IMR-90 (cell line): ENCODE measurements around the gene GMCL2. TPM values are rescaled to one million over a fixed set of nuclear protein-coding genes. Genes with fewer than 3 reads are reported as not detected.

ENCODE experiments used
- ATAC-seq: fragments of 200-7000 bp; cut with Tn5 transposase; 2 replicates; pipeline ENCODE4 v1.9.1; 2020; ENCODE audit warnings: low read depth, mild to moderate bottlenecking, moderate library complexity
- BruUV-seq: library from RNA; stranded (reverse); fragments of 400-500 nt; replicated peaks from 2 replicates; lab custom pipeline; 2021; lab: Mats Ljungman, UMichigan
- CTCF ChIA-PET: fragments of 300-600 bp; formaldehyde crosslinking; extraction: SDS; loops from one replicate; lab custom pipeline; 2021; ENCODE audit warnings: antibody characterized with exemption; lab: Yijun Ruan, JAX
- POLR2A ChIA-PET: fragments of 300-600 bp; sonication (Branson Sonifier 250); formaldehyde crosslinking; loops from one replicate; lab custom pipeline; 2022; ENCODE audit warnings: antibody characterized with exemption; ENCODE audit not compliant: unreplicated experiment; lab: Charles Lee
- DNase-seq: peaks from one replicate; pipeline ENCODE4 v3.0.0; 2013
- H2AFZ ChIP-seq: replicated peaks from 2 replicates; pipeline ENCODE3; 2013; ENCODE audit warnings: low read length, mild to moderate bottlenecking; ENCODE audit not compliant: poor library complexity
- H2AK5ac ChIP-seq: 2 replicates; pipeline ENCODE4 v1.6.1; 2013; ENCODE audit warnings: low read depth, low read length, inconsistent platforms
- H2AK9ac ChIP-seq: replicated peaks from 2 replicates; pipeline ENCODE3; 2013; ENCODE audit warnings: mild to moderate bottlenecking, low read depth, low read length, moderate library complexity; ENCODE audit not compliant: poor library complexity
- H2BK120ac ChIP-seq: 2 replicates; pipeline ENCODE4 v1.6.1; 2013; ENCODE audit warnings: low read depth, low read length, inconsistent platforms
- H2BK15ac ChIP-seq: 3 replicates; pipeline ENCODE4 v1.6.1; 2013; ENCODE audit warnings: low read depth, low read length, inconsistent platforms
- H2BK20ac ChIP-seq: 2 replicates; pipeline ENCODE4 v1.6.1; 2013; ENCODE audit warnings: low read depth, mild to moderate bottlenecking, inconsistent platforms, low read length, moderate library complexity
- H2BK5ac ChIP-seq: 2 replicates; pipeline ENCODE4 v1.6.1; 2013; ENCODE audit warnings: mild to moderate bottlenecking, low read depth, low read length, inconsistent platforms; ENCODE audit not compliant: poor library complexity, severe bottlenecking
- H3K14ac ChIP-seq: replicated peaks from 2 replicates; pipeline ENCODE4 v1.6.1; 2013; ENCODE audit warnings: low read depth, low read length, inconsistent platforms
- H3K18ac ChIP-seq: 2 replicates; pipeline ENCODE4 v1.6.1; 2013; ENCODE audit warnings: low read depth, low read length, control low read depth
- H3K23ac ChIP-seq: 2 replicates; pipeline ENCODE4 v1.6.1; 2013; ENCODE audit warnings: low read depth, low read length, inconsistent platforms
- H3K27ac ChIP-seq: 2 replicates; pipeline ENCODE4 v1.5.1; 2013; ENCODE audit warnings: mild to moderate bottlenecking, control low read depth, low read length; ENCODE audit not compliant: insufficient read depth
- H3K27me3 ChIP-seq: 2 replicates; pipeline ENCODE4 v1.6.1; 2013; ENCODE audit warnings: low read length; ENCODE audit not compliant: control insufficient read depth, insufficient read depth
- H3K36me3 ChIP-seq: 2 replicates; pipeline ENCODE4 v1.6.1; 2013; ENCODE audit warnings: low read length, mixed read lengths; ENCODE audit not compliant: control insufficient read depth, insufficient read depth
- H3K4ac ChIP-seq: 2 replicates; pipeline ENCODE4 v1.6.1; 2013; ENCODE audit warnings: low read depth, low read length, inconsistent platforms
- H3K4me1 ChIP-seq: 2 replicates; pipeline ENCODE4 v1.6.1; 2013; ENCODE audit warnings: low read length, mixed read lengths; ENCODE audit not compliant: control insufficient read depth, insufficient read depth
- H3K4me2 ChIP-seq: 2 replicates; pipeline ENCODE4 v1.6.1; 2013; ENCODE audit warnings: low read depth, mild to moderate bottlenecking, control low read depth, low read length, moderate library complexity
- H3K4me3 ChIP-seq: 2 replicates; pipeline ENCODE4 v1.5.1; 2013; ENCODE audit warnings: low read depth, mild to moderate bottlenecking, control low read depth, low read length, moderate library complexity; ENCODE audit not compliant: insufficient read depth
- H3K56ac ChIP-seq: 2 replicates; pipeline ENCODE4 v1.6.1; 2013; ENCODE audit warnings: low read length, inconsistent platforms; ENCODE audit not compliant: insufficient read depth; ENCODE audit errors: extremely low read depth
- H3K79me1 ChIP-seq, 2 experiments: 2 replicates each; pipeline ENCODE4 v1.6.1; 2013; ENCODE audit warnings: low read length in 2 of 2, inconsistent platforms in 1 of 2, low read depth in 1 of 2
- H3K9ac ChIP-seq: 2 replicates; pipeline ENCODE4 v1.6.1; 2013; ENCODE audit warnings: low read depth, low read length, control low read depth
- H3K9me1 ChIP-seq: 2 replicates; pipeline ENCODE4 v1.6.1; 2013; ENCODE audit warnings: low read length, inconsistent platforms; ENCODE audit not compliant: insufficient read depth
- H3K9me3 ChIP-seq: 2 replicates; pipeline ENCODE4 v1.6.1; 2013; ENCODE audit warnings: low read length; ENCODE audit not compliant: control insufficient read depth, insufficient read depth
- H4K20me1 ChIP-seq: 2 replicates; pipeline ENCODE4 v1.6.1; 2013; ENCODE audit warnings: low read length, inconsistent platforms; ENCODE audit not compliant: insufficient read depth
- H4K5ac ChIP-seq: 2 replicates; pipeline ENCODE4 v1.6.1; 2013; ENCODE audit warnings: mild to moderate bottlenecking, low read depth, low read length, control low read depth
- H4K8ac ChIP-seq, 2 experiments: 2 replicates each; pipeline ENCODE4 v1.6.1; 2013; ENCODE audit warnings: low read depth in 2 of 2, low read length in 2 of 2, control low read depth in 1 of 2, inconsistent platforms in 1 of 2
- H4K91ac ChIP-seq: 2 replicates; pipeline ENCODE4 v1.6.1; 2013; ENCODE audit warnings: low read depth, low read length, inconsistent platforms; ENCODE audit not compliant: insufficient read depth
- BHLHE40 ChIP-seq: fragments of 150-350 bp; IDR thresholded peaks from 2 replicates; pipeline ENCODE4 v1.6.1; 2016; ENCODE audit warnings: mild to moderate bottlenecking, low read depth, low read length
- CEBPB ChIP-seq: IDR thresholded peaks from 2 replicates; pipeline ENCODE4 v1.6.1; 2012; ENCODE audit warnings: low read depth, low read length, improper control_type of control experiment
- CHD1 ChIP-seq: IDR thresholded peaks from 2 replicates; pipeline ENCODE4 v1.6.1; 2012; ENCODE audit warnings: low read depth, low read length, improper control_type of control experiment
- CTCF ChIP-seq: conservative IDR thresholded peaks from 2 replicates; pipeline ENCODE4 v1.5.1; 2012; ENCODE audit warnings: mild to moderate bottlenecking, low read depth, low read length, improper control_type of control experiment
- ELK1 ChIP-seq: fragments of 150-350 bp; IDR thresholded peaks from 2 replicates; pipeline ENCODE4 v1.6.1; 2016; ENCODE audit warnings: low read depth, mild to moderate bottlenecking, low read length, moderate library complexity, borderline replicate concordance
- FOS ChIP-seq: fragments of 150-350 bp; IDR thresholded peaks from 2 replicates; pipeline ENCODE4 v1.6.1; 2016; ENCODE audit warnings: low read depth, low read length
- MAFK ChIP-seq: IDR thresholded peaks from 2 replicates; pipeline ENCODE4 v1.6.1; 2012; ENCODE audit warnings: low read depth, low read length, improper control_type of control experiment
- MAZ ChIP-seq: IDR thresholded peaks from 2 replicates; pipeline ENCODE4 v1.6.1; 2012; ENCODE audit warnings: low read depth, mild to moderate bottlenecking, low read length, improper control_type of control experiment, moderate library complexity, borderline replicate concordance
- MXI1 ChIP-seq: IDR thresholded peaks from 2 replicates; pipeline ENCODE4 v1.6.1; 2012; ENCODE audit warnings: low read depth, mild to moderate bottlenecking, low read length, moderate library complexity, borderline replicate concordance
- NFE2L2 ChIP-seq: fragments of 150-350 bp; IDR thresholded peaks from 2 replicates; pipeline ENCODE4 v1.6.1; 2016; ENCODE audit warnings: low read depth, mild to moderate bottlenecking, low read length
- POLR2A ChIP-seq: IDR thresholded peaks from 2 replicates; pipeline ENCODE4 v1.6.1; 2012; ENCODE audit warnings: mild to moderate bottlenecking, low read depth, low read length
- RAD21 ChIP-seq: IDR thresholded peaks from 2 replicates; pipeline ENCODE4 v1.6.1; 2012; ENCODE audit warnings: low read length, improper control_type of control experiment
- RCOR1 ChIP-seq: IDR thresholded peaks from 2 replicates; pipeline ENCODE4 v1.6.1; 2012; ENCODE audit warnings: mild to moderate bottlenecking, low read length, improper control_type of control experiment; ENCODE audit not compliant: insufficient replicate concordance
- RFX5 ChIP-seq: IDR thresholded peaks from 2 replicates; pipeline ENCODE4 v1.8.0; 2012; ENCODE audit warnings: low read depth, mild to moderate bottlenecking, low read length, moderate library complexity
- SMC3 ChIP-seq: fragments of 150-350 bp; IDR thresholded peaks from 2 replicates; pipeline ENCODE4 v1.6.1; 2016; ENCODE audit warnings: low read depth, mild to moderate bottlenecking, antibody characterized with exemption, low read length, moderate library complexity
- USF2 ChIP-seq: fragments of 150-350 bp; IDR thresholded peaks from 2 replicates; pipeline ENCODE4 v1.6.1; 2017; ENCODE audit warnings: mild to moderate bottlenecking, antibody characterized with exemption, low read length, low read depth
- WGBS, 2 experiments: methylation state at CpG; one replicate each; pipeline versions ENCODE4 v1.1.5 to v1.1.7; 2013; ENCODE audit warnings: missing lambda C conversion rate in 2 of 2; ENCODE audit not compliant: insufficient read length in 1 of 2; ENCODE audit errors: extremely low coverage in 2 of 2; 5-methylcytosine and 5-hydroxymethylcytosine counted together
- dilution Hi-C: fragments of 300-500 bp; cut with HindIII; formaldehyde crosslinking; loops from one replicate; pipeline ENCODE4 v1.14.3; 2018; ENCODE audit warnings: low sequenced_read_pairs; ENCODE audit not compliant: unreplicated experiment
- in situ Hi-C: fragments of 300-500 bp; cut with MboI; formaldehyde crosslinking; loops from 3 replicates; pipeline ENCODE4 v1.14.3; 2019; ENCODE audit warnings: low sequenced_read_pairs, inconsistent platforms, mixed read lengths
- intact Hi-C: fragments of 100-400 bp; cut with micrococcal nuclease; formaldehyde crosslinking; loops from 2 replicates; pipeline ENCODE4 v1.10.0; 2022
- polyA plus RNA-seq, 3 experiments: library from polyadenylated mRNA; depleted of rRNA; stranded (reverse); fragments of >200 nt; gene quantifications; 2 replicates each; pipeline ENCODE4 v1.2.3, GENCODE V29; 2012; ENCODE audit warnings: low replicate concordance in 1 of 3
- total RNA-seq: library from RNA; depleted of rRNA; stranded (reverse); fragments of >200 nt; gene quantifications from 2 replicates; pipeline ENCODE4 v1.2.3, GENCODE V29; 2012

GMCL2 gene
- total and polyA plus RNA-seq, 2 of the 4 experiments (the other 2 are of a cell fraction): not detected

GRCh38 chr5:178207917-178208280 lies 20.7 kb upstream of the GMCL2 start:
- no peak overlapping the region for H3K4me3 ChIP-seq
- in situ Hi-C loops (no loop called here), intact Hi-C loops (no loop called here), dilution Hi-C loops (no loop called here)
- H3K23ac ChIP-seq: peak overlapping the region; percentile 49; the same call in 1 of the 2 replicates
- peaks cover 25 to 72% of the 10 kb centered on the region in 2 experiments for H3K79me1 ChIP-seq
- H3K4me1 ChIP-seq: peaks cover 7% of the 10 kb centered on the region
- peaks cover 62% of the 10 kb centered on the region for H3K36me3 ChIP-seq
- no peak overlapping the region for H2BK20ac ChIP-seq
- POLR2A ChIA-PET: no interaction called here
- no peak overlapping the region for H2BK5ac ChIP-seq
- H2AK5ac ChIP-seq: no peak overlapping the region
- no peak overlapping the region for H4K5ac ChIP-seq
- H4K91ac ChIP-seq: no peak overlapping the region
- H4K20me1 ChIP-seq: peaks cover 69% of the 10 kb centered on the region
- H3K9me3 ChIP-seq: no peaks in the 10 kb centered on the region
- TF ChIP-seq RAD21 (no peak), MXI1 (no peak), RCOR1 (no peak), USF2 (no peak), BHLHE40 (no peak), CHD1 (no peak), SMC3 (no peak), NFE2L2 (no peak), FOS (no peak), POLR2A (no peak), RFX5 (no peak), MAZ (no peak), ELK1 (no peak), MAFK (no peak), CEBPB (no peak), CTCF (no peak)
- no CpG with 5 or more reads among the region's 1 CpG for WGBS, 2 experiments
- H3K9me1 ChIP-seq: peaks cover 24% of the 10 kb centered on the region
- H2BK120ac ChIP-seq: no peak overlapping the region
- H3K27ac ChIP-seq: no peak overlapping the region
- H3K4ac ChIP-seq: no peak overlapping the region
- CTCF ChIA-PET: no interaction called here
- H4K8ac ChIP-seq: no peak overlapping the region
- H2AK9ac ChIP-seq: no peak overlapping the region
- H2BK15ac ChIP-seq: no peak overlapping the region
- ATAC-seq (no peak), DNase-seq (no peak)
- H3K9ac ChIP-seq: no peak overlapping the region
- no peak overlapping the region for H3K18ac ChIP-seq
- H3K14ac ChIP-seq: no peak overlapping the region
- no peak overlapping the region for H2AFZ ChIP-seq
- no peaks in the 10 kb centered on the region for H3K27me3 ChIP-seq
- no TSS peak for BruUV-seq
- H3K56ac ChIP-seq: no peak overlapping the region
- no peak overlapping the region for H3K4me2 ChIP-seq
